Measurements from ENCODE around the gene ZNF99. TPM values are rescaled to one million over a fixed set of nuclear protein-coding genes. Genes with fewer than 3 reads are reported as not detected.

Gene ZNF99
- total RNA-seq = not detected in 2 replicates

DNA sequence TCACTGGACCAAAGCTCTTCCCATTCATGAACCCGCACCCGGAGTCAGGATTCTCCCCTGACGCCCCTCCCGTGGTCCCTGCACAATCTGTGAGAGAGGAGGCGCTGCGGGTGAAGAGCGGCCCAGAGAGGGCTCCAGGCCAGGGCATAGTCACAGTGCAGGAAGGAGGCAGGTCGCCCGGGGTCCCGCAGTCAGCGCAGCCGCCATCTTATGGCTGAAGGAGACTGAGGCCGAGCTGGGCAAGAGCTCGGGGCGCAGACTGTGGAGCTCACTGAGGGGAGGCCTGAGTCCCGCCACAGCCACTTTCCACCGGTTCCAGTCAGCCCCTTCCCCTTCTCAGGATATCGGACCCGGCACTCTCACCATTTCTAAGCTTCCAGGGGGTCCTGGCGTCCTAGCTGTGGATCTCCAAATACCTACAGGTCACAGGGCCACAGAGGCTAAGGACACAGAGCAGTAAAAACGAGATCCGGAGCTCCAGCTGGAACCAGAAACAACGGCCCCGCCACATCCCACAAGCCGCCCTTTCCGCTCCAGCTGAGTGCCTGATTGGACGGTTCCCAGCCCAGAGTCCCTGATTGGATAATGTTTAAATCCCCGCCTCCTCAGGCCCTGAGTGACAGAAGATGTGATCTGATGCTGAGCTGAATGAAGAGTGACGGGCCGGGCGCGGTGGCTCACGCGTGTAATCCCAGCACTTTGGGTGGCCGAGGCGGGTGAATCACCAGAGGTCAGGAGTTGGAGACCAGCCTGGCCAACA, at the start of gene ZNF99:
ZNF99 (minus strand) TSS at position 501 of the 760 bp plus-strand sequence; CDS start at position 366, 135 bp downstream.

DNA sequence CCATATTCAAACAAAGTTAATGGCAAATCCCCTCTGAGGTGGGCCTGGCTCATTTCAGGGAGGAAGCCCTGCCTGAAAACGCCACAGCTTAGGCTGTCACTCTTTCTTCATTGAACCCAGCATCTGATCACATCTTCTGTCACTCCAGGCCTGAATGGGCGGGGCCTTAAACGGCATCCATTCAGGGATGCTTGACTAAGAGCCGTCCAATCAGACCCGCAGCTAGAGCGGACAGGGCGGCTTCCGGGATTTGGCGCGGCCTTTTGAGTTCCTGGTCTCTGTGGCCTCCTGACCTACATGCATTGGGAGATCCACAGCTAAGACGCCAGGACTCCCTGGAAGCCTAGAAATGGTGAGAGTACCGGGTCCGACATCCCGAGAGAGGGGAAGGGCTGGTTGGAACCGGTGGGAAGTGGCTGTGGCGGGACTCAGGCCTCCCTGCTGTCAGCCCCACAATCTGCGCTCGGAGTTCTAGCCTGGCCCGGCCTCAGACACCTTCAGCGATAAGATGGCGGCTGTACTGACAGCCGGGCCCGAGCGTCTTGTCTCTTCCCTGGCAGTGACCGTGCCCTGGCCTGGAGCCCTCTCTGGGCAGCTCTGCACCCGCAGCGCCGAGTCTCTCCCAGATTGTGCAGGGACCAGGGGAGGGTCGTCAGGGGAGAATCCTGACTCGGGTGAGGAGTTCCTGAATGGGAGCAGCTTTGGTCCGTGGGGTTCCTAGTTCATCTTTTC, 48.2 kb upstream of the ZNF99 start, which contains the start of gene ZNF723:
ZNF723 (plus strand) TSS at position 261 of the 732 bp plus-strand sequence; CDS start at position 350, 89 bp downstream.

Other genes starting within 250 kb of the ZNF99 start
- gene ZNF492, start 149.8 kb downstream of the ZNF99 start, total RNA-seq = 0.29 TPM in 1 of 2 replicates, not detected in the other
- gene ZNF723, start 48.1 kb upstream of the ZNF99 start, total RNA-seq = not detected in 2 replicates
- gene ZNF728, start 219.0 kb upstream of the ZNF99 start, total RNA-seq = 0.12 and 0.24 TPM in 2 replicates

Data from cardiac ventricle fibroblast (primary cell).